ENCODE results near the gene CRYM. TPM values are rescaled to one million over a fixed set of nuclear protein-coding genes. Genes with fewer than 3 reads are reported as not detected.

The CRYM gene
- total and polyA plus RNA-seq, 2 donors (not counting 3 experiments of a cell fraction or from before 2014, with no cell fraction given) = not detected

DNA sequence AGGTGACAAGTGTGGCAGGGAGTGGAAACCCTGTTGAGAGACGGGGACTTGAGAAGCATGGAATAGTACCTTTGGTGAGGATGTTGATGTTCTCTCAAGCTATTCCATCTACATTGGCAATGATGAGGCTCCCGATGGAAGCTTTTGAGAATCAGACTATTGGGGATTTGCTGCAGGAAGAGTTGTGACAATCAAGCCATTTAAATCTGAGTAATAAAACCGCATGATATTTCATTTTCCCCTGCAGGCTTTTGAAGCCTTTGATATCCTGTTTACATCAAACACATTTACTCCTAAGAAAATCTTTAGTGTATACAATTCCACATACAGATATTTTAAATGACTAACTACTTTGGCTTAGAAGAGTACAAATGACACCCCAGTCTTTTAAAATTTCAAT, 49.0 kb upstream of the CRYM start:
- Histone ChIP-seq H3K9me3 (replicated peaks; ENCODE audit: control insufficient read depth, insufficient read depth, low read length) (no peaks in the 10 kb centered on the region), H4K20me1 (replicated peaks; ENCODE audit: control insufficient read depth, extremely low read depth, insufficient read depth, low read length) (no peaks in the 10 kb centered on the region), H3K9me1 (replicated peaks; ENCODE audit: control insufficient read depth, extremely low read depth, insufficient read depth, low read length) (no peaks in the 10 kb centered on the region), H3K27me3 (ENCODE audit: control insufficient read depth in 2 of 2, insufficient read depth in 2 of 2, low read length in 2 of 2) (no peaks in the 10 kb centered on the region), H3K27ac (ENCODE audit: insufficient read depth, low read depth, low read length) (no peak overlapping the region), H3K4me3 (replicated peaks in 1 of 3; ENCODE audit: insufficient read depth in 1 of 3, low read depth in 1 of 3, low read length in 3 of 3) (no peak overlapping the region), H3K79me2 (ENCODE audit: control insufficient read depth, insufficient read depth, low read length) (no peaks in the 10 kb centered on the region), H2AFZ (ENCODE audit: low read depth, low read length) (no peak overlapping the region), H3K4me2 (ENCODE audit: insufficient read depth, low read length) (no peak overlapping the region), H3K4me1 (ENCODE audit: control insufficient read depth, extremely low read depth, insufficient read depth, low read length) (no peaks in the 10 kb centered on the region), H3K9ac (replicated peaks; ENCODE audit: extremely low read depth, insufficient read depth, low read length) (no peak overlapping the region), H3K36me3 (ENCODE audit: control insufficient read depth in 2 of 2, extremely low read depth in 1 of 2, insufficient read depth in 2 of 2, low read length in 2 of 2) (no peaks in the 10 kb centered on the region)
- dilution Hi-C loops (cut with MboI; ENCODE audit: extremely low pct_ligation_motif_present, low sequenced_read_pairs) (no loop called here), intact Hi-C loops (cut with micrococcal nuclease) (no loop called here)
- POLR2A ChIA-PET = no interaction called here
- no TSS peak for BruUV-seq (replicated peaks)
- CTCF ChIA-PET = no interaction called here
- FAIRE-seq = no peak
- TF ChIP-seq POLR2AphosphoS5 (IDR thresholded peaks at IDR 0.05; ENCODE audit: insufficient read depth, low read depth, low read length) = no peak
- TF ChIP-seq MYC (IDR thresholded peaks at IDR 0.05; ENCODE audit: low read depth, low read length) = no peak
- TF ChIP-seq POLR2A (IDR thresholded peaks at IDR 0.05; ENCODE audit: low read depth, low read length) = no peak
- TF ChIP-seq CTCF (IDR thresholded peaks at IDR 0.05; ENCODE audit: extremely low read depth in 1 of 2, insufficient read depth in 1 of 2, low read depth in 1 of 2, low read length in 2 of 2) = no peak
- TF ChIP-seq GATA2 (IDR thresholded peaks at IDR 0.05; ENCODE audit: insufficient read depth, insufficient read length, low read depth, low read length) = no peak
- TF ChIP-seq FOS (IDR thresholded peaks at IDR 0.05; ENCODE audit: borderline replicate concordance, insufficient read depth, low read length) = no peak
- no peak for TF ChIP-seq JUN (IDR thresholded peaks at IDR 0.05; ENCODE audit: borderline replicate concordance, insufficient read depth, insufficient read length, low read depth)
- no peak for TF ChIP-seq EZH2 (IDR thresholded peaks at IDR 0.05; ENCODE audit: borderline replicate concordance, low read depth, low read length, severe bottlenecking)
- TF ChIP-seq, protein P1, sequence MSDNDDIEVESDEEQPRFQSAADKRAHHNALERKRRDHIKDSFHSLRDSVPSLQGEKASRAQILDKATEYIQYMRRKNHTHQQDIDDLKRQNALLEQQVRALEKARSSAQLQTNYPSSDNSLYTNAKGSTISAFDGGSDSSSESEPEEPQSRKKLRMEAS (IDR thresholded peaks at IDR 0.05; ENCODE audit: insufficient read depth, insufficient read length) = no peak
- DNase-seq (ENCODE audit: low read depth, low spot score) = no peak

Data from endothelial cell of umbilical vein (primary cell).